Measurements from ENCODE around the gene RNF223. TPM values are rescaled to one million over a fixed set of nuclear protein-coding genes. Genes with fewer than 3 reads are reported as not detected.

RNF223 gene
- total and polyA plus RNA-seq, 2 donors: 0.05 to 0.37 TPM

- DNase-seq (ENCODE audit: low read depth in 6 of 9, low spot score in 9 of 9): no peak
- Histone ChIP-seq H3K4me1 (ENCODE audit: control insufficient read depth in 2 of 2, insufficient read depth in 2 of 2, low read length in 2 of 2) (no peaks in the 10 kb centered on the region), H3K27me3 (ENCODE audit: control insufficient read depth in 2 of 2, insufficient read depth in 1 of 2, low read length in 1 of 2) (peaks cover 0 to 2% of the 10 kb centered on the region in 2 donors), H3K27ac (ENCODE audit: low read depth in 1 of 2, low read length in 1 of 2) (no peak overlapping the region), H3K4me3 (ENCODE audit: low read length in 2 of 2) (no peak overlapping the region), H3K36me3 (ENCODE audit: control insufficient read depth in 2 of 2, insufficient read depth in 2 of 2, low read length in 1 of 2) (peaks cover 0 to 4% of the 10 kb centered on the region in 2 donors), H3K9me3 (ENCODE audit: control insufficient read depth in 2 of 2, insufficient read depth in 1 of 2, low read length in 1 of 2) (peaks cover 0 to 8% of the 10 kb centered on the region in 2 donors)
- 95% methylated on average over 20 of the region's 20 CpGs for WGBS
Observed at GRCh38 chr1:1046243-1046642, 27.9 kb downstream of the RNF223 start.

GRCh38 chr1:1045129-1045528 lies 29.0 kb downstream of the RNF223 start:
- Histone ChIP-seq H3K27ac (ENCODE audit: low read depth in 1 of 2, low read length in 1 of 2) (no peak overlapping the region), H3K9me3 (ENCODE audit: control insufficient read depth in 2 of 2, insufficient read depth in 1 of 2, low read length in 1 of 2) (peaks cover 0 to 8% of the 10 kb centered on the region in 2 donors), H3K36me3 (ENCODE audit: control insufficient read depth in 2 of 2, insufficient read depth in 2 of 2, low read length in 1 of 2) (peaks cover 0 to 4% of the 10 kb centered on the region in 2 donors), H3K4me1 (ENCODE audit: control insufficient read depth in 2 of 2, insufficient read depth in 2 of 2, low read length in 2 of 2) (peaks cover 5% of the 10 kb centered on the region in 2 donors), H3K27me3 (ENCODE audit: control insufficient read depth in 2 of 2, insufficient read depth in 1 of 2, low read length in 1 of 2) (peaks cover 4 to 8% of the 10 kb centered on the region in 2 donors), H3K4me3 (ENCODE audit: low read length in 2 of 2) (no peak overlapping the region)
- no peak for DNase-seq (ENCODE audit: low read depth in 6 of 9, low spot score in 9 of 9)
- 97% methylated on average over 23 of the region's 23 CpGs for WGBS

DNA sequence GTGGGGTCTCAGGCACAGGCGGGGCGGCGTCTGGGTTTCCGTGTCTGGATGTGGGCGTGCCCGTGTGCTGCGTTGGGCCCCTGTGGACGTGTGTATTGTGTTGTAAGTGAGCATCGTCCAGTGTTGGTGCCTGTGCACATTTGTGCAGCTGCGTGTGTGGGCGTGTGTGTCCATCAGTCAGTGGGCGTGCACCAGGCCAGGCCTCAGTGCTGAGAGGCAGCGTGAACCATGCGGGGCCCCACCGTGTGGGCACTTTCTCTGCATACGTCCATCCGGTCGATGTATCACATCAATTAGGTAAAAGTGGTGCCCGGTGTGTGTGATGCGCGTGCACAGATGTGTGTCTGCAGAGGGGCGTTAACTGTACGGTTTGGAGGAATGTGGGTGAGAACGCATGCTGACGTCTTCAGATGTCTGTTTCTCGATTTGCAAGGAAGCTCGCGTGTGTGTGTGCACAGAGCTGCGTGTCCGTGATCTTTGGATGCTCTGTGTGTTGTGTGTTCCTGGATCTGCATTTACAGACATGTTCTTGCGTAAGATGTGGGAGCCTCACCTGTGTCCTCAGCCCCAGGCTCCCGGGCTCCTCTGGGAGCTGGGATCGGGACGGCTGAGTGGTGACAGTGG lies 29.5 kb downstream of the RNF223 start:
- Histone ChIP-seq H3K27me3 (ENCODE audit: control insufficient read depth in 2 of 2, insufficient read depth in 1 of 2, low read length in 1 of 2) (peaks cover 10 to 13% of the 10 kb centered on the region in 2 donors), H3K36me3 (ENCODE audit: control insufficient read depth in 2 of 2, insufficient read depth in 2 of 2, low read length in 1 of 2) (peaks cover 0 to 4% of the 10 kb centered on the region in 2 donors)
- 97% methylated on average over 34 of the region's 34 CpGs for WGBS

DNA sequence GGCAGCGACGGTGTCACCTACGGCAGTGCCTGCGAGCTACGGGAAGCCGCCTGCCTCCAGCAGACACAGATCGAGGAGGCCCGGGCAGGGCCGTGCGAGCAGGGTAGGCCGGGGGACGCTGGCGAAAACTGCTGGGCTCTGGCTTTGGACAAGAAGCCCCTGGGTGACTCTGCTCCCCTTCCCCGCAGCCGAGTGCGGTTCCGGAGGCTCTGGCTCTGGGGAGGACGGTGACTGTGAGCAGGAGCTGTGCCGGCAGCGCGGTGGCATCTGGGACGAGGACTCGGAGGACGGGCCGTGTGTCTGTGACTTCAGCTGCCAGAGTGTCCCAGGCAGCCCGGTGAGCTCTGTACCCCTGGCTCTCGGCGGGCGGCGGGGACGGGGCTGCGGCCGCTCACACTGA lies 30.2 kb downstream of the RNF223 start:
- WGBS: 98% methylated on average over 33 of the region's 33 CpGs
- peaks cover 11 to 17% of the 10 kb centered on the region in 2 donors for H3K4me1 ChIP-seq (ENCODE audit: control insufficient read depth in 2 of 2, insufficient read depth in 2 of 2, low read length in 2 of 2)
- no peak for DNase-seq (ENCODE audit: low read depth in 6 of 9, low spot score in 9 of 9)
- peaks cover 2 to 4% of the 10 kb centered on the region in 2 donors for H3K9me3 ChIP-seq (ENCODE audit: control insufficient read depth in 2 of 2, insufficient read depth in 1 of 2, low read length in 1 of 2)
- H3K27ac ChIP-seq (ENCODE audit: low read depth in 1 of 2, low read length in 1 of 2): no peak overlapping the region
- peaks cover 0 to 4% of the 10 kb centered on the region in 2 donors for H3K36me3 ChIP-seq (ENCODE audit: control insufficient read depth in 2 of 2, insufficient read depth in 2 of 2, low read length in 1 of 2)
- peaks cover 17 to 20% of the 10 kb centered on the region in 2 donors for H3K27me3 ChIP-seq (ENCODE audit: control insufficient read depth in 2 of 2, insufficient read depth in 1 of 2, low read length in 1 of 2)
- H3K4me3 ChIP-seq (ENCODE audit: low read length in 2 of 2): no peak overlapping the region

More for the DNA sequence above, 29.5 kb downstream of the RNF223 start:
- H3K9me3 ChIP-seq (ENCODE audit: control insufficient read depth in 2 of 2, insufficient read depth in 1 of 2, low read length in 1 of 2): peaks cover 2 to 7% of the 10 kb centered on the region in 2 donors
- H3K4me3 ChIP-seq (ENCODE audit: low read length in 2 of 2): no peak overlapping the region
- DNase-seq (ENCODE audit: low read depth in 6 of 9, low spot score in 9 of 9): no peak
- no peak overlapping the region for H3K27ac ChIP-seq (ENCODE audit: low read depth in 1 of 2, low read length in 1 of 2)
- H3K4me1 ChIP-seq (ENCODE audit: control insufficient read depth in 2 of 2, insufficient read depth in 2 of 2, low read length in 2 of 2): peaks cover 10% of the 10 kb centered on the region in 2 donors

DNA sequence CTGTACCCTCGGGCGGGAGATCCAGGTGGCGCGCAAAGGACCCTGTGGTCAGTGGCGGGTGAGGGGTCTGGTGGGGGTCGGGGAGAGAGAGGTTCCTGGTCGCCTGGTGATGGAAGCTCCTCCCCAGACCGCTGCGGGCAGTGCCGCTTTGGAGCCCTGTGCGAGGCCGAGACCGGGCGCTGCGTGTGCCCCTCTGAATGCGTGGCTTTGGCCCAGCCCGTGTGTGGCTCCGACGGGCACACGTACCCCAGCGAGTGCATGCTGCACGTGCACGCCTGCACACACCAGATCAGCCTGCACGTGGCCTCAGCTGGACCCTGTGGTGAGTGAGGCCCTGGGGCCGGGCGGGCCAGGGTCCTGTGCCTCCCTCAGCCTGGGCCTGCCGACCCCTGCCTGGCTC lies 30.7 kb downstream of the RNF223 start:
- Histone ChIP-seq H3K4me3 (ENCODE audit: low read length in 2 of 2) (no peak overlapping the region), H3K9me3 (ENCODE audit: control insufficient read depth in 2 of 2, insufficient read depth in 1 of 2, low read length in 1 of 2) (peaks cover 2 to 4% of the 10 kb centered on the region in 2 donors), H3K4me1 (ENCODE audit: control insufficient read depth in 2 of 2, insufficient read depth in 2 of 2, low read length in 2 of 2) (peaks cover 11 to 18% of the 10 kb centered on the region in 2 donors), H3K27ac (ENCODE audit: low read depth in 1 of 2, low read length in 1 of 2) (no peak overlapping the region), H3K27me3 (ENCODE audit: control insufficient read depth in 2 of 2, insufficient read depth in 1 of 2, low read length in 1 of 2) (peaks cover 22 to 25% of the 10 kb centered on the region in 2 donors), H3K36me3 (ENCODE audit: control insufficient read depth in 2 of 2, insufficient read depth in 2 of 2, low read length in 1 of 2) (peaks cover 0 to 4% of the 10 kb centered on the region in 2 donors)
- no peak for DNase-seq (ENCODE audit: low read depth in 6 of 9, low spot score in 9 of 9)
- 96% methylated on average over 27 of the region's 27 CpGs for WGBS

- no peak for DNase-seq (ENCODE audit: low read depth in 6 of 9, low spot score in 9 of 9)
- peaks cover 2 to 4% of the 10 kb centered on the region in 2 donors for H3K9me3 ChIP-seq (ENCODE audit: control insufficient read depth in 2 of 2, insufficient read depth in 1 of 2, low read length in 1 of 2)
- H3K27me3 ChIP-seq (ENCODE audit: control insufficient read depth in 2 of 2, insufficient read depth in 1 of 2, low read length in 1 of 2): peaks cover 27 to 30% of the 10 kb centered on the region in 2 donors
- 96% methylated on average over 10 of the region's 10 CpGs for WGBS
- H3K27ac ChIP-seq (ENCODE audit: low read depth in 1 of 2, low read length in 1 of 2): no peak overlapping the region
- no peak overlapping the region for H3K4me3 ChIP-seq (ENCODE audit: low read length in 2 of 2)
- H3K36me3 ChIP-seq (ENCODE audit: control insufficient read depth in 2 of 2, insufficient read depth in 2 of 2, low read length in 1 of 2): peaks cover 0 to 4% of the 10 kb centered on the region in 2 donors
- peaks cover 11 to 18% of the 10 kb centered on the region in 2 donors for H3K4me1 ChIP-seq (ENCODE audit: control insufficient read depth in 2 of 2, insufficient read depth in 2 of 2, low read length in 2 of 2)
Observed at GRCh38 chr1:1042835-1043234, 31.3 kb downstream of the RNF223 start.

DNA sequence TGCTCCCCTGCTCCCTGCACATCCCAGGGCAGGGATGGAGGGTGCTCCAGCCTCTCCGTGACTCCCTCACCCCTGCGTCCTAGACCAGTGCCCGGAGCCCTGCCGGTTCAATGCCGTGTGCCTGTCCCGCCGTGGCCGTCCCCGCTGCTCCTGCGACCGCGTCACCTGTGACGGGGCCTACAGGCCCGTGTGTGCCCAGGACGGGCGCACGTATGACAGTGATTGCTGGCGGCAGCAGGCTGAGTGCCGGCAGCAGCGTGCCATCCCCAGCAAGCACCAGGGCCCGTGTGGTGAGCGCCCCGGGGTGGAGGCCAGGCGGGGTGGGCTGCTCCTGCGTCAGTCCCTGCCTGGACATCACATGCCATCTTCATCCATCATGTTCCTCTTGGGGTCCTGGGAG lies 32.2 kb downstream of the RNF223 start:
- Histone ChIP-seq H3K4me3 (ENCODE audit: low read length in 2 of 2) (no peak overlapping the region), H3K27ac (ENCODE audit: low read depth in 1 of 2, low read length in 1 of 2) (no peak overlapping the region), H3K4me1 (ENCODE audit: control insufficient read depth in 2 of 2, insufficient read depth in 2 of 2, low read length in 2 of 2) (peaks cover 11 to 18% of the 10 kb centered on the region in 2 donors), H3K9me3 (ENCODE audit: control insufficient read depth in 2 of 2, insufficient read depth in 1 of 2, low read length in 1 of 2) (peaks cover 2 to 6% of the 10 kb centered on the region in 2 donors), H3K36me3 (ENCODE audit: control insufficient read depth in 2 of 2, insufficient read depth in 2 of 2, low read length in 1 of 2) (peaks cover 0 to 2% of the 10 kb centered on the region in 2 donors), H3K27me3 (ENCODE audit: control insufficient read depth in 2 of 2, insufficient read depth in 1 of 2, low read length in 1 of 2) (peaks cover 31 to 40% of the 10 kb centered on the region in 2 donors)
- no peak for DNase-seq (ENCODE audit: low read depth in 6 of 9, low spot score in 9 of 9)
- 95% methylated on average over 25 of the region's 25 CpGs for WGBS

- 58% methylated on average over 51 of the region's 60 CpGs for WGBS
- no peaks in the 10 kb centered on the region for H3K36me3 ChIP-seq (ENCODE audit: control insufficient read depth in 2 of 2, insufficient read depth in 2 of 2, low read length in 1 of 2)
- H3K27me3 ChIP-seq (ENCODE audit: control insufficient read depth in 2 of 2, insufficient read depth in 1 of 2, low read length in 1 of 2): peaks cover 36 to 48% of the 10 kb centered on the region in 2 donors
- peaks cover 2 to 9% of the 10 kb centered on the region in 2 donors for H3K9me3 ChIP-seq (ENCODE audit: control insufficient read depth in 2 of 2, insufficient read depth in 1 of 2, low read length in 1 of 2)
- no peak for DNase-seq (ENCODE audit: low read depth in 6 of 9, low spot score in 9 of 9)
- no peak overlapping the region for H3K4me3 ChIP-seq (ENCODE audit: low read length in 2 of 2)
- H3K27ac ChIP-seq (ENCODE audit: low read depth in 1 of 2, low read length in 1 of 2): no peak overlapping the region
- H3K4me1 ChIP-seq (ENCODE audit: control insufficient read depth in 2 of 2, insufficient read depth in 2 of 2, low read length in 2 of 2): peaks cover 11 to 18% of the 10 kb centered on the region in 2 donors
Observed at GRCh38 chr1:1041092-1041523, 33.0 kb downstream of the RNF223 start.
